Measurements from ENCODE around the gene FCN3.

DNA sequence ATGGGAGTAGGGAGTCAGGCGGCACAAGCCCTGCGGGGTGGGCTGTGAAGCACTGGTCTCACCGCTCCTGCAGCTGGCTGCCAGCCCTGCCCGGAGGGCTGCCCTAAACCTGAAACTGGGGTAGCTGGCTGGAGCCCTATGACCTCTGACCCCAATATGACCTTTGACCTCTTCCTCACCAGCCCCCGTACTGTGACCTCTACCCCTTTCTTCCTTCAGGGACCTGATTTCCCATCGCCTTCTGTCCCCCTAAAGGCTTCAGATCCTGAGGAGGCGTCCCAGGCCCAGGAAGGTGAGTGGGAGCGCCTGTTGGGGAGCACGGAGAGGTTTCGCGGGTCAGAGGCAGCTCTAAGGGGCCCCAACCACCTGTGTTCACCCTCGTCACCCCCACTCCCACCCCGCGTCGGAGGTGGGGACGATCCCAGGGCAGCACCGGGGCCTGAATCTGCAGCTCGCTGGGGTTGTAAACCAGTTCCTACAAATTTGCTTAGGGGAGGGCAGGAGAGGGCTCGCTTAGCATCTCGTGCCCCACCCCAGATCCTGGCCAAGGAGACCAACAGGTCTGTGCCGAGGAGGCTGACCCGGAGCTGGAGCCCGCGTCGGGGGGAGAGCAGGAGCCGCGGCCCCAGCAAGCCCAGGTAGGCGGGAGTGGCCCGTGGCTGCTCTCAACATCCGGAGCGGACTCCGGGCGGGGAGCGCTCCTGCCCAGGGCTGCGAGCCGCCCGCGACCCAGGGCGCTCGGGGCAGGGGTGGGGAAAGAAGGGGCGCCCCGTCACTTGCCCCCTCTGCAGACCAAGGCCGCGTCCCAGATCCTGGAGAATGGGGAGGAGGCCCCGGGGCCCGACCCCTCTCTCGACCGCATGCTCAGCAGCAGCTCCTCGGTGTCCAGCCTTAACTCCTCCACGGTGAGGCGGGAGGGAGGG is 25.5 kb downstream of the FCN3 start:
- TF ChIP-seq, protein P1, sequence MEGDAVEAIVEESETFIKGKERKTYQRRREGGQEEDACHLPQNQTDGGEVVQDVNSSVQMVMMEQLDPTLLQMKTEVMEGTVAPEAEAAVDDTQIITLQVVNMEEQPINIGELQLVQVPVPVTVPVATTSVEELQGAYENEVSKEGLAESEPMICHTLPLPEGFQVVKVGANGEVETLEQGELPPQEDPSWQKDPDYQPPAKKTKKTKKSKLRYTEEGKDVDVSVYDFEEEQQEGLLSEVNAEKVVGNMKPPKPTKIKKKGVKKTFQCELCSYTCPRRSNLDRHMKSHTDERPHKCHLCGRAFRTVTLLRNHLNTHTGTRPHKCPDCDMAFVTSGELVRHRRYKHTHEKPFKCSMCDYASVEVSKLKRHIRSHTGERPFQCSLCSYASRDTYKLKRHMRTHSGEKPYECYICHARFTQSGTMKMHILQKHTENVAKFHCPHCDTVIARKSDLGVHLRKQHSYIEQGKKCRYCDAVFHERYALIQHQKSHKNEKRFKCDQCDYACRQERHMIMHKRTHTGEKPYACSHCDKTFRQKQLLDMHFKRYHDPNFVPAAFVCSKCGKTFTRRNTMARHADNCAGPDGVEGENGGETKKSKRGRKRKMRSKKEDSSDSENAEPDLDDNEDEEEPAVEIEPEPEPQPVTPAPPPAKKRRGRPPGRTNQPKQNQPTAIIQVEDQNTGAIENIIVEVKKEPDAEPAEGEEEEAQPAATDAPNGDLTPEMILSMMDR (IDR thresholded peaks at IDR 0.05): no peak
- no peak for TF ChIP-seq POLR2A (IDR thresholded peaks at IDR 0.05; ENCODE audit: low read depth)
- TF ChIP-seq POLR2AphosphoS5 (IDR thresholded peaks at IDR 0.05): no peak
